Panc1 (cell line): ENCODE measurements around the gene CDKN1C. TPM values are rescaled to one million over a fixed set of nuclear protein-coding genes. Genes with fewer than 3 reads are reported as not detected.

Experiments
- ATAC-seq: fragments of 200-7000 bp; cut with Tn5 transposase; 2 replicates; pipeline ENCODE4 v1.9.1; 2020; ENCODE audit warnings: mild to moderate bottlenecking, moderate library complexity
- BruUV-seq: library from RNA; stranded (reverse); fragments of 400-500 nt; replicated peaks from 2 replicates; lab custom pipeline; 2021; lab: Mats Ljungman, UMichigan
- CTCF ChIA-PET: fragments of 300-600 bp; sonication (Branson Sonifier 250); formaldehyde crosslinking; loops from one replicate; lab custom pipeline; 2022; ENCODE audit warnings: antibody characterized with exemption; lab: Charles Lee
- POLR2A ChIA-PET: fragments of 300-600 bp; sonication (Branson Sonifier 250); formaldehyde crosslinking; loops from one replicate; lab custom pipeline; 2022; ENCODE audit warnings: antibody characterized with exemption; lab: Charles Lee
- DNase-seq: peaks from one replicate; pipeline ENCODE4 v3.0.0-alpha.2; 2010; ENCODE audit warnings: low read depth, low spot score
- H3K27ac ChIP-seq: 2 replicates; pipeline ENCODE4 v1.5.1; 2011; ENCODE audit warnings: mild to moderate bottlenecking, low read length, inconsistent platforms
- H3K27me3 ChIP-seq: fragments of 200-500 bp; sonication (Bioruptor generic); 2 replicates; pipeline ENCODE4 v1.6.0; 2014; ENCODE audit warnings: low read length, inconsistent platforms; ENCODE audit not compliant: control insufficient read depth, insufficient read depth
- H3K36me3 ChIP-seq: fragments of 200-500 bp; sonication (Bioruptor generic); 2 replicates; pipeline ENCODE4 v1.5.1; 2014; ENCODE audit warnings: inconsistent platforms, mild to moderate bottlenecking, low read length, moderate library complexity; ENCODE audit not compliant: control insufficient read depth, insufficient read depth
- H3K4me1 ChIP-seq: 2 replicates; pipeline ENCODE4 v1.5.1; 2011; ENCODE audit warnings: inconsistent platforms, mild to moderate bottlenecking, low read length, moderate library complexity; ENCODE audit not compliant: control insufficient read depth, insufficient read depth
- H3K4me3 ChIP-seq, 2 experiments: 2 replicates each; pipeline ENCODE4 v1.5.1; 2011 to 2012; ENCODE audit warnings: low read depth in 2 of 2, low read length in 2 of 2, mild to moderate bottlenecking in 2 of 2, inconsistent platforms in 1 of 2, moderate library complexity in 1 of 2
- H3K9me3 ChIP-seq: fragments of 200-500 bp; sonication (Bioruptor generic); 2 replicates; pipeline ENCODE4 v1.5.1; 2014; ENCODE audit warnings: low read depth, mild to moderate bottlenecking, inconsistent platforms, low read length, moderate library complexity; ENCODE audit not compliant: control insufficient read depth, insufficient read depth
- CTCF ChIP-seq: fragments of 450-650 bp; IDR thresholded peaks from 2 replicates; pipeline ENCODE4 v1.5.1; 2017; ENCODE audit warnings: mild to moderate bottlenecking
- POLR2AphosphoS5 ChIP-seq: IDR thresholded peaks from 2 replicates; pipeline ENCODE4 v1.6.1; 2012; ENCODE audit warnings: mild to moderate bottlenecking, low read depth, low read length, moderate library complexity
- REST ChIP-seq, 2 experiments: IDR thresholded peaks; 2 replicates each; pipeline ENCODE4 v1.6.1; 2011 to 2012; ENCODE audit warnings: low read depth in 2 of 2, control low read depth in 1 of 2, low read length in 1 of 2, mild to moderate bottlenecking in 1 of 2, moderate library complexity in 1 of 2; ENCODE audit not compliant: insufficient read depth in 1 of 2
- SIN3A ChIP-seq: IDR thresholded peaks from 2 replicates; pipeline ENCODE4 v1.6.1; 2012; ENCODE audit warnings: low read depth, mild to moderate bottlenecking, low read length, moderate library complexity, borderline replicate concordance; ENCODE audit not compliant: insufficient read depth
- TCF7L2 ChIP-seq: IDR thresholded peaks from 2 replicates; pipeline ENCODE4 v1.6.1; 2011; ENCODE audit warnings: mild to moderate bottlenecking, low read depth, low read length, inconsistent platforms
- in situ Hi-C: cut with HindIII; loops from 2 replicates; pipeline ENCODE4 v1.10.0; 2016; ENCODE audit warnings: low sequenced_read_pairs, low pct_unique_long_range_greater_than_20kb
- intact Hi-C: fragments of 100-400 bp; cut with micrococcal nuclease; formaldehyde crosslinking; loops from one replicate; pipeline ENCODE4 v1.10.0; 2022; ENCODE audit not compliant: unreplicated experiment
- total RNA-seq: library from RNA; stranded (reverse); gene quantifications from one replicate; pipeline ENCODE4 v1.2.1, GENCODE V29; 2021; ENCODE audit not compliant: unreplicated experiment

CDKN1C gene
- total RNA-seq, 1 experiment from 2014 or later: 4.6 TPM

GRCh38 chr11:2865922-2866577 lies 19.5 kb downstream of the CDKN1C start:
- no peak for DNase-seq
- POLR2A ChIA-PET: no interaction called here
- H3K4me3 ChIP-seq: no peak overlapping the region
- CTCF ChIA-PET: no interaction called here
- intact Hi-C loops: no loop called here
- no peaks in the 10 kb centered on the region for H3K36me3 ChIP-seq
- no peak for ATAC-seq
- no peaks in the 10 kb centered on the region for H3K9me3 ChIP-seq
- H3K27ac ChIP-seq: no peak overlapping the region
- in situ Hi-C loops: no loop called here
- no peak for TF ChIP-seq CTCF
- TF ChIP-seq REST (IDR thresholded peaks at IDR 0.05; ENCODE audit: insufficient read depth in 1 of 2, low read depth in 2 of 2, low read length in 1 of 2): no peak
- TF ChIP-seq POLR2AphosphoS5: no peak
- no peak for TF ChIP-seq SIN3A
- no peak for TF ChIP-seq TCF7L2
- H3K27me3 ChIP-seq: no peaks in the 10 kb centered on the region
- no TSS peak for BruUV-seq
- 0 out of 2 replicates have a peak, but pooled peaks cover 4% of the 10 kb centered on the region for H3K4me1 ChIP-seq

- no TSS peak for BruUV-seq
- POLR2A ChIA-PET: no interaction called here
Observed at GRCh38 chr11:2864901-2865300, 20.7 kb downstream of the CDKN1C start.

More at GRCh38 chr11:2864901-2865300, 20.7 kb downstream of the CDKN1C start:
- H3K4me1 ChIP-seq: peaks cover 4% of the 10 kb centered on the region; the same call in 1 of the 2 replicates
- intact Hi-C loops (no loop called here), in situ Hi-C loops (no loop called here)
- no peak overlapping the region for H3K4me3 ChIP-seq
- H3K36me3 ChIP-seq: no peaks in the 10 kb centered on the region
- no peaks in the 10 kb centered on the region for H3K9me3 ChIP-seq
- DNase-seq (no peak), ATAC-seq (no peak)
- TF ChIP-seq TCF7L2: no peak
- TF ChIP-seq SIN3A: no peak
- no peak for TF ChIP-seq POLR2AphosphoS5
- TF ChIP-seq REST (IDR thresholded peaks at IDR 0.05; ENCODE audit: insufficient read depth in 1 of 2, low read depth in 2 of 2, low read length in 1 of 2): no peak
- TF ChIP-seq CTCF: no peak
- H3K27me3 ChIP-seq: no peaks in the 10 kb centered on the region
- no peak overlapping the region for H3K27ac ChIP-seq
- CTCF ChIA-PET: interaction anchor here (0.5 kb wide), 1 partner anchor 59 kb away, joined by 3 read pairs; no protein-coding TSS in a partner anchor
